Hepatic stellate cell (primary cell): Measurements from ENCODE around the gene OLAH.
A peak's percentile ranks its signal among the peaks of the same experiment; 100 is the strongest.
"Not testable (repeated sequence)": the region's sequence is repeated elsewhere in the genome, so short reads cannot be mapped to it uniquely, and the experiment has no call there.

Experiments
- DNase-seq: peaks from one replicate; pipeline ENCODE4 v3.0.0; 2011; ENCODE audit warnings: low spot score

OLAH gene

GRCh38 chr10:15043674-15044073 lies at the start of gene OLAH:
OLAH (plus strand) TSS chr10:15043943; CDS start chr10:15047289, 3,346 bp downstream.
- DNase-seq: no peak

GRCh38 chr10:14995964-14996565 lies 47.7 kb upstream of the OLAH start:
- DNase-seq: no peak

GRCh38 chr10:15013530-15013929 lies 30.2 kb upstream of the OLAH start:
- not testable (repeated sequence) for DNase-seq

GRCh38 chr10:15015451-15015850 lies 28.3 kb upstream of the OLAH start:
- DNase-seq: no peak

GRCh38 chr10:15020966-15021365 lies 22.8 kb upstream of the OLAH start:
- not testable (repeated sequence) for DNase-seq

GRCh38 chr10:15023079-15023478 lies 20.7 kb upstream of the OLAH start:
- DNase-seq: not testable (repeated sequence)

GRCh38 chr10:15024017-15025004 lies 19.4 kb upstream of the OLAH start:
- DNase-seq: not testable (repeated sequence)

GRCh38 chr10:15025040-15025439 lies 18.7 kb upstream of the OLAH start:
- DNase-seq: not testable (repeated sequence)

GRCh38 chr10:15027741-15028140 lies 16.0 kb upstream of the OLAH start:
- no peak for DNase-seq

- DNase-seq: peak; percentile 65
These were observed 8.1 kb upstream of the OLAH start for GRCh38 chr10:15035385-15036301.

- no peak for DNase-seq
These were observed 6.1 kb upstream of the OLAH start for GRCh38 chr10:15037691-15038090.

- no peak for DNase-seq
These were observed 5.3 kb upstream of the OLAH start for GRCh38 chr10:15038416-15038815.

GRCh38 chr10:15045380-15045779 lies 1.6 kb downstream of the OLAH start:
- DNase-seq: no peak

- DNase-seq: peak; percentile 63
These were observed 2.9 kb downstream of the OLAH start for GRCh38 chr10:15046626-15047025.

GRCh38 chr10:15049533-15049932 lies 5.8 kb downstream of the OLAH start:
- DNase-seq: no peak

GRCh38 chr10:15052121-15052520 lies 8.4 kb downstream of the OLAH start:
- no peak for DNase-seq

GRCh38 chr10:15053061-15053460 lies 9.3 kb downstream of the OLAH start:
- DNase-seq: no peak

GRCh38 chr10:15058689-15059088 lies 14.9 kb downstream of the OLAH start:
- no peak for DNase-seq

GRCh38 chr10:15059914-15060313 lies 16.2 kb downstream of the OLAH start:
- no peak for DNase-seq

- no peak for DNase-seq
These were observed 16.9 kb downstream of the OLAH start for GRCh38 chr10:15060638-15061037.

GRCh38 chr10:15067154-15067553 lies 23.4 kb downstream of the OLAH start:
- no peak for DNase-seq

GRCh38 chr10:15068802-15069201 lies 25.1 kb downstream of the OLAH start:
- no peak for DNase-seq
